WTC11 (cell line): ENCODE data around the gene AZIN2. TPM values are rescaled to one million over a fixed set of nuclear protein-coding genes. Genes with fewer than 3 reads are reported as not detected.

Experiments
- ATAC-seq: fragments of 200-7000 bp; cut with Tn5 transposase; 2 replicates; pipeline ENCODE4 v1.10.0; 2021; ENCODE audit warnings: mild to moderate bottlenecking, moderate library complexity
- CTCF ChIA-PET: fragments of 300-600 bp; sonication (Branson Sonifier 250); formaldehyde crosslinking; loops from one replicate; lab custom pipeline; 2021; ENCODE audit warnings: antibody characterized with exemption; lab: Charles Lee
- POLR2A ChIA-PET: fragments of 350-600 bp; sonication (Branson Sonifier 250); formaldehyde crosslinking; loops from one replicate; lab custom pipeline; 2021; ENCODE audit warnings: antibody characterized with exemption; lab: Charles Lee
- DNase-seq: peaks from one replicate; pipeline ENCODE4 v3.0.0; 2021; ENCODE audit warnings: low spot score
- H3K27ac Mint-ChIP-seq: 2 replicates; pipeline ENCODE4 v1.8.0; 2021; ENCODE audit warnings: mixed read lengths
- H3K27me3 Mint-ChIP-seq: 2 replicates; pipeline ENCODE4 v1.8.0; 2021; ENCODE audit warnings: low read depth, mild to moderate bottlenecking, moderate library complexity, mixed read lengths
- H3K36me3 Mint-ChIP-seq: 2 replicates; pipeline ENCODE4 v1.8.0; 2021; ENCODE audit warnings: mixed read lengths
- H3K4me1 Mint-ChIP-seq: 2 replicates; pipeline ENCODE4 v1.8.0; 2022; ENCODE audit warnings: mixed read lengths
- H3K4me3 Mint-ChIP-seq: 2 replicates; pipeline ENCODE4 v1.8.0; 2021; ENCODE audit warnings: mild to moderate bottlenecking, moderate library complexity, mixed read lengths
- H3K9me3 Mint-ChIP-seq: 2 replicates; pipeline ENCODE4 v1.8.0; 2021; ENCODE audit warnings: mixed read lengths
- CBFB ChIP-seq: sonication (generic); formaldehyde crosslinking; IDR thresholded peaks from 2 replicates; pipeline ENCODE4 v1.8.1; 2022; ENCODE audit warnings: mild to moderate bottlenecking, low read depth, missing genetic modification reagents
- CREM ChIP-seq: sonication (generic); formaldehyde crosslinking; IDR thresholded peaks from 2 replicates; pipeline ENCODE4 v1.8.1; 2022; ENCODE audit warnings: mild to moderate bottlenecking, missing genetic modification reagents, moderate library complexity
- EMX1 ChIP-seq: fragments of 250-450 bp; sonication (Bioruptor Pico); IDR thresholded peaks from 2 replicates; pipeline ENCODE4 v1.8.0; 2021; ENCODE audit warnings: mild to moderate bottlenecking
- ESRRA ChIP-seq: sonication (generic); formaldehyde crosslinking; IDR thresholded peaks from 2 replicates; pipeline ENCODE4 v1.8.1; 2022; ENCODE audit warnings: mild to moderate bottlenecking, missing genetic modification reagents, borderline replicate concordance
- FOXJ3 ChIP-seq: sonication (generic); formaldehyde crosslinking; IDR thresholded peaks from 2 replicates; pipeline ENCODE4 v1.9.0; 2021; ENCODE audit warnings: missing genetic modification reagents, mild to moderate bottlenecking, borderline replicate concordance
- FOXK1 ChIP-seq: sonication (generic); formaldehyde crosslinking; IDR thresholded peaks from 2 replicates; pipeline ENCODE4 v1.8.0; 2022; ENCODE audit warnings: mild to moderate bottlenecking, moderate library complexity, missing genetic modification reagents
- GABPB1 ChIP-seq: sonication (generic); formaldehyde crosslinking; IDR thresholded peaks from 2 replicates; pipeline ENCODE4 v1.8.1; 2023; ENCODE audit warnings: mild to moderate bottlenecking, missing genetic modification reagents
- MYBL2 ChIP-seq: sonication (generic); formaldehyde crosslinking; IDR thresholded peaks from 2 replicates; pipeline ENCODE4 v1.8.1; 2023; ENCODE audit warnings: mild to moderate bottlenecking, moderate library complexity, missing genetic modification reagents
- NFATC4 ChIP-seq: fragments of 250-450 bp; sonication (Bioruptor Pico); IDR thresholded peaks from 2 replicates; pipeline ENCODE4 v1.9.0; 2021; ENCODE audit warnings: mild to moderate bottlenecking
- NFE2L1 ChIP-seq: sonication (generic); formaldehyde crosslinking; IDR thresholded peaks from 2 replicates; pipeline ENCODE4 v1.8.1; 2023; ENCODE audit warnings: missing genetic modification reagents
- NR3C1 ChIP-seq: sonication (generic); formaldehyde crosslinking; conservative IDR thresholded peaks from 2 replicates; pipeline ENCODE4 v1.8.1; 2023; ENCODE audit warnings: low read depth, mild to moderate bottlenecking, missing genetic modification reagents
- RELA ChIP-seq: sonication (generic); formaldehyde crosslinking; IDR thresholded peaks from 2 replicates; pipeline ENCODE4 v1.8.1; 2022; ENCODE audit warnings: missing genetic modification reagents, mild to moderate bottlenecking, borderline replicate concordance
- SP1 ChIP-seq: sonication (generic); formaldehyde crosslinking; conservative IDR thresholded peaks from 2 replicates; pipeline ENCODE4 v1.8.1; 2022; ENCODE audit warnings: missing genetic modification reagents
- ZNF396 ChIP-seq: fragments of 250-450 bp; sonication (Bioruptor Pico); IDR thresholded peaks from 2 replicates; pipeline ENCODE4 v1.8.0; 2021; ENCODE audit warnings: mild to moderate bottlenecking, moderate library complexity, borderline replicate concordance
- total RNA-seq: library from RNA; stranded (reverse); gene quantifications from 3 replicates; pipeline ENCODE4 v1.2.3, GENCODE V29; 2021
- TF ChIP-seq, protein P1 (sequence below): fragments of 250-450 bp; sonication (Bioruptor Pico); IDR thresholded peaks from 2 replicates; pipeline ENCODE4 v2.1.2; 2022; ENCODE audit warnings: mild to moderate bottlenecking, moderate library complexity
- TF ChIP-seq, protein P2 (sequence below): sonication (generic); formaldehyde crosslinking; IDR thresholded peaks from 2 replicates; pipeline ENCODE4 v1.8.1; 2022; ENCODE audit warnings: missing genetic modification reagents, borderline replicate concordance
- TF ChIP-seq, protein P3 (sequence below): sonication (generic); formaldehyde crosslinking; IDR thresholded peaks from 2 replicates; pipeline ENCODE4 v1.8.1; 2023; ENCODE audit warnings: mild to moderate bottlenecking, missing genetic modification reagents, borderline replicate concordance
- TF ChIP-seq, protein P4 (sequence below): fragments of 250-450 bp; sonication (Bioruptor Pico); IDR thresholded peaks from 2 replicates; pipeline ENCODE4 v1.9.0; 2021; ENCODE audit warnings: mild to moderate bottlenecking, borderline replicate concordance
- TF ChIP-seq, protein P5 (sequence below): fragments of 200-600 bp; IDR thresholded peaks from 2 replicates; pipeline ENCODE4 v1.8.0; 2022; ENCODE audit warnings: antibody characterized with exemption
- TF ChIP-seq, protein P6 (sequence below): fragments of 250-450 bp; sonication (Bioruptor Pico); conservative IDR thresholded peaks from 2 replicates; pipeline ENCODE4 v1.9.0; 2021; ENCODE audit warnings: mild to moderate bottlenecking

AZIN2 gene
- total RNA-seq, 1 experiment from 2014 or later = 1.7 TPM

DNA sequence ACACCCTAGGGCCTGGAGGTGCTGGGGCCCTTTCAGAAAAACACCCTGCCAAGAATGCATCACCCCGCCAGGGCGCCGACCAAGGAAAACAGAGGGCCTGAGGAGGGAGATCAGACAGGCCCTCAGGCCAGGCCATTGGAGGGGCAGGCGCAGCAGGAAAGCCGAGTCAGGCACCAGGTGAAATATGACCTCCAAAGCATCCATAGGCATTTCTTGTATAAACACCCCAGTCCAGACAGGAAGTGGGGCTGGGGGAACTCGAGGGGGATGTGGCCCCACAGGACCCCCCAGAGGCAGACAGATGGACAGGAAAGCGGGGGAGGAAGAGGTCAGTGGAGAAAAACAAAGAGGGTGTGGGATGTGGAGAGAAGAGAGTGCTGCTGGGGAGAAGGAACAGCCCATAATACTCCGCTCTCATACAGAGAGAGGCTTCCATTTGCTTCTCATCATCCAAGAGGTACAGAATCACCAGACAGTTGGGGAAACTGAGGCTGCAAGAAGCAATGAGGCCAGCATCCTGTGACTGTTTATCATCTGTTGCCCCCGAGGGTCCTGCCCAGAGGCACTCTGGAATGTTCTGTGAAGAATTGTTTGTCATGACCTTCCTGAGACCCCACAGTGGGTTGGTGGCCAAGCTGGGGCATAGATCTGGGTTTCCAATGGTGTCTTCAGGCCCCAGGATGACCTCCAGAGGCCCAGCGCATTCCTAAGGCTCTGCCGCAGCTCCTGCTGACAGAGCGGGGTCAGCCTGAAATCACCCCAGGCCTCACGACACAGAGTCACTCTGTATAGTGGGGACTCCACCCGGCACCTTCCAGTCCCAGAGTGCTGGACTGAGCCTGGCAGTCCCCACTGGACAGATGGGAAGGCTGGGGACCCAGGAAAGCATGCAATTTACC lies 82.9 kb downstream of the AZIN2 start:
- ATAC-seq (peak; percentile 40), DNase-seq (peak; percentile 36)
- 0 out of 2 replicates have a peak overlapping the region, but pooled peaks have one; percentile 6 for H3K4me3 Mint-ChIP-seq
- CTCF ChIA-PET = interaction anchor here (1.0 to 3.6 kb wide), 6 partner anchors 11 to 132 kb away, joined by 3 to 13 read pairs (median 7); partner anchors contain the start of gene TRIM62
- TF ChIP-seq, protein P1, sequence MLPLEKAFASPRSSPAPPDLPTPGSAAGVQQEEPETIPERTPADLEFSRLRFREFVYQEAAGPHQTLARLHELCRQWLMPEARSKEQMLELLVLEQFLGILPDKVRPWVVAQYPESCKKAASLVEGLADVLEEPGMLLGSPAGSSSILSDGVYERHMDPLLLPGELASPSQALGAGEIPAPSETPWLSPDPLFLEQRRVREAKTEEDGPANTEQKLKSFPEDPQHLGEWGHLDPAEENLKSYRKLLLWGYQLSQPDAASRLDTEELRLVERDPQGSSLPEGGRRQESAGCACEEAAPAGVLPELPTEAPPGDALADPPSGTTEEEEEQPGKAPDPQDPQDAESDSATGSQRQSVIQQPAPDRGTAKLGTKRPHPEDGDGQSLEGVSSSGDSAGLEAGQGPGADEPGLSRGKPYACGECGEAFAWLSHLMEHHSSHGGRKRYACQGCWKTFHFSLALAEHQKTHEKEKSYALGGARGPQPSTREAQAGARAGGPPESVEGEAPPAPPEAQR (CRISPR knock-in tag) = no peak
- no peak for TF ChIP-seq EMX1
- TF ChIP-seq, protein P2, sequence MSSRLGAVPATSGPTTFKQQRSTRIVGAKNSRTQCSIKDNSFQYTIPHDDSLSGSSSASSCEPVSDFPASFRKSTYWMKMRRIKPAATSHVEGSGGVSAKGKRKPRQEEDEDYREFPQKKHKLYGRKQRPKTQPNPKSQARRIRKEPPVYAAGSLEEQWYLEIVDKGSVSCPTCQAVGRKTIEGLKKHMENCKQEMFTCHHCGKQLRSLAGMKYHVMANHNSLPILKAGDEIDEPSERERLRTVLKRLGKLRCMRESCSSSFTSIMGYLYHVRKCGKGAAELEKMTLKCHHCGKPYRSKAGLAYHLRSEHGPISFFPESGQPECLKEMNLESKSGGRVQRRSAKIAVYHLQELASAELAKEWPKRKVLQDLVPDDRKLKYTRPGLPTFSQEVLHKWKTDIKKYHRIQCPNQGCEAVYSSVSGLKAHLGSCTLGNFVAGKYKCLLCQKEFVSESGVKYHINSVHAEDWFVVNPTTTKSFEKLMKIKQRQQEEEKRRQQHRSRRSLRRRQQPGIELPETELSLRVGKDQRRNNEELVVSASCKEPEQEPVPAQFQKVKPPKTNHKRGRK (CRISPR knock-in tag) = no peak
- no peak for TF ChIP-seq FOXJ3 (CRISPR knock-in tag)
- TF ChIP-seq SP1 (CRISPR knock-in tag) = no peak
- TF ChIP-seq CBFB (CRISPR knock-in tag) = no peak
- TF ChIP-seq, protein P3, sequence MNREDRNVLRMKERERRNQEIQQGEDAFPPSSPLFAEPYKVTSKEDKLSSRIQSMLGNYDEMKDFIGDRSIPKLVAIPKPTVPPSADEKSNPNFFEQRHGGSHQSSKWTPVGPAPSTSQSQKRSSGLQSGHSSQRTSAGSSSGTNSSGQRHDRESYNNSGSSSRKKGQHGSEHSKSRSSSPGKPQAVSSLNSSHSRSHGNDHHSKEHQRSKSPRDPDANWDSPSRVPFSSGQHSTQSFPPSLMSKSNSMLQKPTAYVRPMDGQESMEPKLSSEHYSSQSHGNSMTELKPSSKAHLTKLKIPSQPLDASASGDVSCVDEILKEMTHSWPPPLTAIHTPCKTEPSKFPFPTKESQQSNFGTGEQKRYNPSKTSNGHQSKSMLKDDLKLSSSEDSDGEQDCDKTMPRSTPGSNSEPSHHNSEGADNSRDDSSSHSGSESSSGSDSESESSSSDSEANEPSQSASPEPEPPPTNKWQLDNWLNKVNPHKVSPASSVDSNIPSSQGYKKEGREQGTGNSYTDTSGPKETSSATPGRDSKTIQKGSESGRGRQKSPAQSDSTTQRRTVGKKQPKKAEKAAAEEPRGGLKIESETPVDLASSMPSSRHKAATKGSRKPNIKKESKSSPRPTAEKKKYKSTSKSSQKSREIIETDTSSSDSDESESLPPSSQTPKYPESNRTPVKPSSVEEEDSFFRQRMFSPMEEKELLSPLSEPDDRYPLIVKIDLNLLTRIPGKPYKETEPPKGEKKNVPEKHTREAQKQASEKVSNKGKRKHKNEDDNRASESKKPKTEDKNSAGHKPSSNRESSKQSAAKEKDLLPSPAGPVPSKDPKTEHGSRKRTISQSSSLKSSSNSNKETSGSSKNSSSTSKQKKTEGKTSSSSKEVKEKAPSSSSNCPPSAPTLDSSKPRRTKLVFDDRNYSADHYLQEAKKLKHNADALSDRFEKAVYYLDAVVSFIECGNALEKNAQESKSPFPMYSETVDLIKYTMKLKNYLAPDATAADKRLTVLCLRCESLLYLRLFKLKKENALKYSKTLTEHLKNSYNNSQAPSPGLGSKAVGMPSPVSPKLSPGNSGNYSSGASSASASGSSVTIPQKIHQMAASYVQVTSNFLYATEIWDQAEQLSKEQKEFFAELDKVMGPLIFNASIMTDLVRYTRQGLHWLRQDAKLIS (CRISPR knock-in tag) = no peak
- TF ChIP-seq, protein P4, sequence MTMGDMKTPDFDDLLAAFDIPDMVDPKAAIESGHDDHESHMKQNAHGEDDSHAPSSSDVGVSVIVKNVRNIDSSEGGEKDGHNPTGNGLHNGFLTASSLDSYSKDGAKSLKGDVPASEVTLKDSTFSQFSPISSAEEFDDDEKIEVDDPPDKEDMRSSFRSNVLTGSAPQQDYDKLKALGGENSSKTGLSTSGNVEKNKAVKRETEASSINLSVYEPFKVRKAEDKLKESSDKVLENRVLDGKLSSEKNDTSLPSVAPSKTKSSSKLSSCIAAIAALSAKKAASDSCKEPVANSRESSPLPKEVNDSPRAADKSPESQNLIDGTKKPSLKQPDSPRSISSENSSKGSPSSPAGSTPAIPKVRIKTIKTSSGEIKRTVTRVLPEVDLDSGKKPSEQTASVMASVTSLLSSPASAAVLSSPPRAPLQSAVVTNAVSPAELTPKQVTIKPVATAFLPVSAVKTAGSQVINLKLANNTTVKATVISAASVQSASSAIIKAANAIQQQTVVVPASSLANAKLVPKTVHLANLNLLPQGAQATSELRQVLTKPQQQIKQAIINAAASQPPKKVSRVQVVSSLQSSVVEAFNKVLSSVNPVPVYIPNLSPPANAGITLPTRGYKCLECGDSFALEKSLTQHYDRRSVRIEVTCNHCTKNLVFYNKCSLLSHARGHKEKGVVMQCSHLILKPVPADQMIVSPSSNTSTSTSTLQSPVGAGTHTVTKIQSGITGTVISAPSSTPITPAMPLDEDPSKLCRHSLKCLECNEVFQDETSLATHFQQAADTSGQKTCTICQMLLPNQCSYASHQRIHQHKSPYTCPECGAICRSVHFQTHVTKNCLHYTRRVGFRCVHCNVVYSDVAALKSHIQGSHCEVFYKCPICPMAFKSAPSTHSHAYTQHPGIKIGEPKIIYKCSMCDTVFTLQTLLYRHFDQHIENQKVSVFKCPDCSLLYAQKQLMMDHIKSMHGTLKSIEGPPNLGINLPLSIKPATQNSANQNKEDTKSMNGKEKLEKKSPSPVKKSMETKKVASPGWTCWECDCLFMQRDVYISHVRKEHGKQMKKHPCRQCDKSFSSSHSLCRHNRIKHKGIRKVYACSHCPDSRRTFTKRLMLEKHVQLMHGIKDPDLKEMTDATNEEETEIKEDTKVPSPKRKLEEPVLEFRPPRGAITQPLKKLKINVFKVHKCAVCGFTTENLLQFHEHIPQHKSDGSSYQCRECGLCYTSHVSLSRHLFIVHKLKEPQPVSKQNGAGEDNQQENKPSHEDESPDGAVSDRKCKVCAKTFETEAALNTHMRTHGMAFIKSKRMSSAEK (CRISPR knock-in tag) = no peak
- TF ChIP-seq CREM (CRISPR knock-in tag) = no peak
- TF ChIP-seq, protein P5, sequence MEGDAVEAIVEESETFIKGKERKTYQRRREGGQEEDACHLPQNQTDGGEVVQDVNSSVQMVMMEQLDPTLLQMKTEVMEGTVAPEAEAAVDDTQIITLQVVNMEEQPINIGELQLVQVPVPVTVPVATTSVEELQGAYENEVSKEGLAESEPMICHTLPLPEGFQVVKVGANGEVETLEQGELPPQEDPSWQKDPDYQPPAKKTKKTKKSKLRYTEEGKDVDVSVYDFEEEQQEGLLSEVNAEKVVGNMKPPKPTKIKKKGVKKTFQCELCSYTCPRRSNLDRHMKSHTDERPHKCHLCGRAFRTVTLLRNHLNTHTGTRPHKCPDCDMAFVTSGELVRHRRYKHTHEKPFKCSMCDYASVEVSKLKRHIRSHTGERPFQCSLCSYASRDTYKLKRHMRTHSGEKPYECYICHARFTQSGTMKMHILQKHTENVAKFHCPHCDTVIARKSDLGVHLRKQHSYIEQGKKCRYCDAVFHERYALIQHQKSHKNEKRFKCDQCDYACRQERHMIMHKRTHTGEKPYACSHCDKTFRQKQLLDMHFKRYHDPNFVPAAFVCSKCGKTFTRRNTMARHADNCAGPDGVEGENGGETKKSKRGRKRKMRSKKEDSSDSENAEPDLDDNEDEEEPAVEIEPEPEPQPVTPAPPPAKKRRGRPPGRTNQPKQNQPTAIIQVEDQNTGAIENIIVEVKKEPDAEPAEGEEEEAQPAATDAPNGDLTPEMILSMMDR = no peak
- no peak for TF ChIP-seq RELA (CRISPR knock-in tag)
- TF ChIP-seq FOXK1 = no peak
- TF ChIP-seq GABPB1 (CRISPR knock-in tag) = no peak
- TF ChIP-seq, protein P6, sequence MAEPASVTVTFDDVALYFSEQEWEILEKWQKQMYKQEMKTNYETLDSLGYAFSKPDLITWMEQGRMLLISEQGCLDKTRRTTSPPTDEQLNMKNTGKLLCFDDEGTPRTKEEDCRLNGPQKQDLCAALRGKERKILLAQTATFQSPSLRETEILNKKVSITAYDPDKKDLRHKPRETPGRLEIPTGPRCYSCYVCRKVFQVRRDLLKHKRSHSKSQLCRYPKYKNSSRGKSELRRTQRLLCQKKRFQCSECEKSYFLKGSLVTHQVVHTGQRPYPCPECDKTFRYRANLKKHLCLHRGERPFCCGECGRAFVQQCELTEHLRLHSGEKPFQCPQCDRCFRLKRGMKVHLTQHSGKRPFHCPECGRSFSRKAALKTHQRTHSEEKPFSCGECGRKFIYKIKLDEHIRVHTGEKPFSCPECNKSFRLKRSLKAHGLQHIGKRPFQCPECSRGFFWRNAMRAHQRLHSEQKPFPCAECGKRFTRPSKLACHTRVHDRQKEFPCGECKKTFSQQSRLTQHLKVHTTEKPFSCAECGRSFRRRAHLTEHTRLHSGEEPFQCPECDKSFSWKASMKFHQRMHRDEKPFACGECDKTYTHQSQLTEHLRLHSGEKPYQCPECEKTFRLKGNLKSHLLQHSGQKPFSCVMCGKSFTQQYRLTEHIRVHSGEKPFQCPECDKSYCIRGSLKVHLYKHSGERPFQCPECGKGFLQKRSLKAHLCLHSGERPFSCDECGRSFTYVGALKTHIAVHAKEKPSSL (CRISPR knock-in tag) = no peak
- no peak for TF ChIP-seq ZNF396
- TF ChIP-seq ESRRA (CRISPR knock-in tag) = no peak
- no peak for TF ChIP-seq NFATC4 (CRISPR knock-in tag)
- TF ChIP-seq MYBL2 (CRISPR knock-in tag) = no peak
- no peak for TF ChIP-seq NFE2L1
- TF ChIP-seq NR3C1 = no peak
- peaks cover 19% of the 10 kb centered on the region for H3K36me3 Mint-ChIP-seq
- H3K27me3 Mint-ChIP-seq = peaks cover 3% of the 10 kb centered on the region; the same call in 1 of the 2 replicates
- peaks cover 52% of the 10 kb centered on the region for H3K4me1 Mint-ChIP-seq
- POLR2A ChIA-PET = interaction anchor here (1.0 kb wide), 1 partner anchor 11 kb away, joined by 3 read pairs; no protein-coding TSS in a partner anchor
- H3K27ac Mint-ChIP-seq = peak overlapping the region; percentile 59; the same call in 1 of the 2 replicates
- peaks cover 3% of the 10 kb centered on the region; the same call in 1 of the 2 replicates for H3K9me3 Mint-ChIP-seq
